Rectal smooth muscle tissue (tissue), 1 donor: ENCODE data around the gene GPR153.

Experiments
- H3K27ac ChIP-seq: one replicate; pipeline ENCODE4 v1.7.0; 2013; ENCODE audit warnings: low read depth, low read length, inconsistent platforms
- H3K27me3 ChIP-seq: one replicate; pipeline ENCODE4 v1.7.0; 2013; ENCODE audit warnings: low read length; ENCODE audit not compliant: control insufficient read depth, insufficient read depth
- H3K36me3 ChIP-seq: one replicate; pipeline ENCODE4 v1.7.0; 2013; ENCODE audit warnings: low read length; ENCODE audit not compliant: control insufficient read depth, insufficient read depth
- H3K4me1 ChIP-seq: one replicate; pipeline ENCODE4 v1.7.0; 2013; ENCODE audit warnings: low read length; ENCODE audit not compliant: control insufficient read depth, insufficient read depth
- H3K4me3 ChIP-seq: one replicate; pipeline ENCODE4 v1.7.0; 2013; ENCODE audit warnings: low read length
- H3K9ac ChIP-seq: one replicate; pipeline ENCODE4 v1.7.0; 2013; ENCODE audit warnings: low read length

The GPR153 gene

DNA sequence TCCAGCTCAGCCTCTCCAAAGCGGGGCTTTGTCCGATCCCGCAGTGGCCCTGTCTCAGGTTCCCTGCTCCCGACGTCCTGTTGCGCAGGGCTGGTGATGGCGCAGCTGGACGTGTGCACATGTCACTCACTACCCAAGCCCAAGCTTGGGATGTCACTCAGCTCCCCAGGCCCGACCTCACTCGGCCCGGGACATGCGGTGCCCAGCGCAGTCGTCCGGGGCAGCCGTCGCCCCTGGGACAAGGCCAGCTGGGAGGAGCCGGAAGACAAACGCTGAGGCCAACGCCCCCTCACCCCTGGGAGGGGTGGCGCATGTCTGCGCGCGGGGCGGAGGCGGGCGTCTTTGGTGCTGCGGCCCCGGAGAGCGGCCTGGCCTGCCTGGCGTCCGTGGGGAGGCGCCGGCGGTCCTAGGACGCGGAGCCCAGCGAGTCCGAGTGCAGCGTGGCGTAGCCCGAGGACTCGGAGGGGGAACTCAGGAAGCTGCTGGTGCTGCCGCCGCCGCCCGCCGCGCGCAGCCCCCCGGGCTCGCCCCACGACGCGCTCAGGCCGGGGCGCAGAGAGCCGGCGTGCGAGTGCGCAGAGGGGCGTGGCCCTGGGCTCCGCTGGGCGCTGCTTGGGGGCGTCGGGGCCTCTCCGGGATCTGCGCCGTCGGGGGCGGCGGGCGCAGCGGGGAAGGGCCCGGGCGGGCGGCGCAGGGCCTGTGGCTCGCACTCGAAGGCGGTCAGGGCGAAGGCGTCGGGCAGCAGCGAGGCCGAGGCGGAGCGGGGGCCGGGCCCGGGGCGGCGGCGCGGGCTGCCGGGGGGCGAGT is 11.8 kb downstream of the GPR153 start:
- Histone ChIP-seq H3K4me1 (no peaks in the 10 kb centered on the region), H3K27ac (no peak overlapping the region), H3K36me3 (no peaks in the 10 kb centered on the region), H3K27me3 (peaks cover 38% of the 10 kb centered on the region), H3K4me3 (no peak overlapping the region), H3K9ac (no peak overlapping the region)

DNA sequence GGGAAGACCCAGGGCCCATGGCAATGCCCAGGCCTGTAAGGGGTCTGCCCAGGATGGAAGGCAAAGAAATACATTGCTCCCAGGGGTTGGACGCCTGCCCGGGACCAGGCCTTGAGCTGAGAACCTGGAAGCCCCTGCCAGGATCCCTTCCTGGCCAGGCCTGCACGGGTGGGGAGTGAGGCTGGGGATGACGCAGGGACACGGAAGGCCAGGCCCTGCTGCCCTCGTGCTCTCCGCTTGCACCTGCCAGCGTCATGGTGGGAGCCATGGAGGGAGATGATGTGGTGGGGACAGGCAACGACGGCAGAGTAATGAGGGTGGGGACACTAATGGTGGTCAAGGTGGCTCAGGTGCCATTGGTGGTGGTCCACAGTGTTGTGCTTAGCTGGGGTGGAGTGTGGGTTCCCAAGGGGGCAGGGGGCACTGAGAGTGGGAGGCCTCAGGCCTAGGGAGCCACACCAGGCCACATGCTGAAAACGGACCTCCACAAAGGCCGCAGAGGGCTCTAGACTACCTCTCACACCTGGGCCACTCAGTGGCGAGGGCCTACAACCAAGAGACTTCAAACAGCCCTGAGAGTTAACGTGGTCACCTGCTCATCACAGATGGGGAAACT is 12.6 kb downstream of the GPR153 start:
- H3K36me3 ChIP-seq: no peaks in the 10 kb centered on the region
- no peaks in the 10 kb centered on the region for H3K4me1 ChIP-seq
- H3K27ac ChIP-seq: no peak overlapping the region
- no peak overlapping the region for H3K4me3 ChIP-seq
- peaks cover 45% of the 10 kb centered on the region for H3K27me3 ChIP-seq
- no peak overlapping the region for H3K9ac ChIP-seq

DNA sequence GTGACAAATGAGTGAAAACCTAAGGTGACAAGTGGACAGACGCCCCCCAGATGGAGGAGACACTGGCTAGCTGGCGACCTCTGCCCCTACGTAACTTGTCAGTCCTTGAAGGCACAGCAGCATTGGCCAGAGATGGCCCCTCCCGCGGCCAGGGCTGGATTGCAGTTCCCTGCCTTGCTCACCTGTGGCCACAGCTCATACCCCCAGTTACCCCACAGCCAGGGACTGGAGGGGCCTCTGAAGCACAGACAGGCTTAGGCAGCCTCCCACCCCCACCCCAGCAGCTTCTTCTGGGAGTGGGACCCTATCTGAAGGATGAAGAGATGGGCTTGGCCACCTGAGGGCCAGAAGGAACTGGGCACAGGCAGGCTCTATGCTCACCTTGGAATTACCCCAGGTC is 13.2 kb downstream of the GPR153 start:
- H3K4me3 ChIP-seq: no peak overlapping the region
- no peak overlapping the region for H3K9ac ChIP-seq
- no peak overlapping the region for H3K27ac ChIP-seq
- no peaks in the 10 kb centered on the region for H3K4me1 ChIP-seq
- H3K36me3 ChIP-seq: no peaks in the 10 kb centered on the region
- peaks cover 50% of the 10 kb centered on the region for H3K27me3 ChIP-seq

DNA sequence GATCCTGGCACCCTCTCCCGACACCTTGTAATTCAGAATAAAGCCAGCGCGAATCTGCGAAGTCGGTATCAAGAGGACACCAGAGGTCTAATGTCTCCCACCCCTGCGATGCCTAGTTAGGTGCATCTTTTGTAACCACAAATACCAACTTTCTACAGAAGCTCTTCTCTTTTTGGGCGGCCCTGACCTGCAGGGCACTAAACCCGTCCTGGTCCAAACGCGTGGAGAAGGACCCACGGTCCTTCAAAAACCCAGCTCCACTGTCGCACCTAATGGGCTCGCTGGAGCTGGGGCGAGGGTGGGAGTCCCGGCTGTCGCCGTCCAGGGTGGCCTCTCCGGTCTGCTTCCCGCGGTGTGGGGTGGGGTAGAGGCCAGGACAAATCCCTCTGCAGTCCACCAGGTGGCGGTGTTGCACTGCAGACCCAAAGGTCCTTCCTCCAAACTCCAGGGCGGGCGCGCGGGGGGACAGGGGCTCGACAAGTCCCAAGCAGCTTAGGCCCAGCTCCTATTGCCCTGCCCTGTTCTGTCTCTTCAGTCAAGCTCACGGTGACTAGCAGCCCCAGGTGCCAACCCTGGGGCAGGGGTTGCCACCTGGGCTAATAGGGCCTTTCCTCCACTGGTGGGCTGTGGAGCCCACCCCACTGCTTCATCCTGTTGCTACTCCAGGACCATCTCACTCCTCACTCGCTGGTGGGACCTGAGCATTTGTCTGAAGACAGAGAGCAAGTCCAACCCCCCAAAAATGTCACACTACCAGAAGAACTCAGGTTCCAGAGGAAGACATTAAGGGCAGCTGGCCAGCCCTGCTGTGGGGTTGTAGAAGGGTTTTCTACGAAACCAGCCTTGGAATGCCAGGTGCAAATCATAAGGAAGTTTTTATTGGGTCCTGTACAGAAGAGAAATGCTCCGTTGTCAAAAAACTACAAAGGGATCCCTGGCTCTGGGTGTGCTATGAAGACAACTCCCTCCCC is 14.1 kb downstream of the GPR153 start:
- H3K4me3 ChIP-seq: no peak overlapping the region
- no peaks in the 10 kb centered on the region for H3K36me3 ChIP-seq
- H3K27ac ChIP-seq: no peak overlapping the region
- no peak overlapping the region for H3K9ac ChIP-seq
- no peaks in the 10 kb centered on the region for H3K4me1 ChIP-seq
- H3K27me3 ChIP-seq: peaks cover 51% of the 10 kb centered on the region

DNA sequence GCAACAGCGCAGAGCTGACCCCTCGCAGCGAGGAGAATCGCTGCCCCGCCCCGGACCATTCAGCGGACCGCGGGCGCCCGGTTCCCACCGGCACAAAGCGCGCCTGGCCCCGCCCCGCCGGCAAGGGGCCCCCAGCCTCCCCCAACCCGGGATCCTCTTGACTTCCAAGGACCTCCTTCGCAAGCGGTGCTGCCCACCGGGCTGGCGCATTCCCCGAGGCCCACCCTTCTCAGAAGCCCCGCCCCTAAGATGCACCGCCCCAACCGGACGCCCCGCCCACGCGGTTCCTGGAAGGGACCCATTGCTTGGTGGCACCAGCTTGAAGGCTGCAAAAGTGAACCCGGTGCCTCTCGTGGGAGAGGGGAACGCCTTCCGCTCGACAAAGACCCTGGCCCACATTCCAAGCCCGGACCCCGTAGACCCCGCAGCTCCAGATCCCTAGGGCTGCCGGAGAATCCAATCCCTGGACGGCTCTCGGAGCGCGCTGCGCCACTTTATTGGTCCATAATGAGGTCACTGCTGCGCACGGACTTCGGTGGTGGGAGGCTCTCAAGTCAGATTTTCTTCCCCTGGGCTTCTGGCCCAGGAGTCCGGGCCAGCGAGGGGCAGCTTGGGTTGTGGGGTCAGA is 14.9 kb downstream of the GPR153 start:
- H3K4me1 ChIP-seq: no peaks in the 10 kb centered on the region
- no peaks in the 10 kb centered on the region for H3K36me3 ChIP-seq
- H3K4me3 ChIP-seq: no peak overlapping the region
- no peak overlapping the region for H3K27ac ChIP-seq
- no peak overlapping the region for H3K9ac ChIP-seq
- H3K27me3 ChIP-seq: peaks cover 59% of the 10 kb centered on the region

DNA sequence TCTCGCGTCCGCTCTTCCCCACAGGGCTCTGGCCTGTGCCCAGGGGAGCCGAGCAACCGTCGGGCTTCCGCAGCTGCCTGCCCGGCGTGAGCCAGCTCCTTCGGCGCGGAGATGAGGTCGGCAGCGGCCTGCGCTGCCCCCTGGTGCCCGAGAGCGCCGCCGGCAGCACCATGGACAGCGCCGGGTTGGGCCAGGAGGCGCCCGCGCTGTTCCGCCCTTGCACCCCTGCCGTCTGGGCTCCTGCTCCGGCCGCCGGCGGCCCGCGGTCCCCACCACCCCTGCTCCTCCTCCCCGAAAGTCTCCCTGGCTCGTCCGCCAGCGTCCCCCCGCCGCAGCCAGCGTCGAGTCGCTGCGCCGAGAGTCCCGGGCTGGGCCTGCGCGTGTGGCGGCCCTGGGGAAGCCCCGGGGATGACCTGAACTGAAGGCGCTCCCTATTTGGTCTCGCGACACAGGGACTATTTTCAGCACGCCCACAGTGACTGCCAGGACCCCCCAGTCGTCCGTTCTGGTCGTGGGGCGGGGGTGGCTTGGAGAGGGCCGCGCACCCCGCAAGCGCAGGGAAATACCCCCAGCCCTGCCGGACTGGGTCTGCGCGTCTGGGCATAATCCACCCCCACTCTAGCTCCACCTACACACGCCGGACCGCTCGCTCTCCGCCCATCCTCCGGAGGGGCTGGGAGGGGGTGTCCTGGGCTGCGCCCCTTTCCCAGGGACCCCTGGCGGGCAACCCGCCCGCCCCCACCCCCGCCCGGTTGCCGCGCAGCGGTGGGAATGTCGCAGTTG is 15.6 kb downstream of the GPR153 start:
- H3K36me3 ChIP-seq: no peaks in the 10 kb centered on the region
- H3K27me3 ChIP-seq: peaks cover 57% of the 10 kb centered on the region
- no peaks in the 10 kb centered on the region for H3K4me1 ChIP-seq
- no peak overlapping the region for H3K9ac ChIP-seq
- no peak overlapping the region for H3K4me3 ChIP-seq
- no peak overlapping the region for H3K27ac ChIP-seq

DNA sequence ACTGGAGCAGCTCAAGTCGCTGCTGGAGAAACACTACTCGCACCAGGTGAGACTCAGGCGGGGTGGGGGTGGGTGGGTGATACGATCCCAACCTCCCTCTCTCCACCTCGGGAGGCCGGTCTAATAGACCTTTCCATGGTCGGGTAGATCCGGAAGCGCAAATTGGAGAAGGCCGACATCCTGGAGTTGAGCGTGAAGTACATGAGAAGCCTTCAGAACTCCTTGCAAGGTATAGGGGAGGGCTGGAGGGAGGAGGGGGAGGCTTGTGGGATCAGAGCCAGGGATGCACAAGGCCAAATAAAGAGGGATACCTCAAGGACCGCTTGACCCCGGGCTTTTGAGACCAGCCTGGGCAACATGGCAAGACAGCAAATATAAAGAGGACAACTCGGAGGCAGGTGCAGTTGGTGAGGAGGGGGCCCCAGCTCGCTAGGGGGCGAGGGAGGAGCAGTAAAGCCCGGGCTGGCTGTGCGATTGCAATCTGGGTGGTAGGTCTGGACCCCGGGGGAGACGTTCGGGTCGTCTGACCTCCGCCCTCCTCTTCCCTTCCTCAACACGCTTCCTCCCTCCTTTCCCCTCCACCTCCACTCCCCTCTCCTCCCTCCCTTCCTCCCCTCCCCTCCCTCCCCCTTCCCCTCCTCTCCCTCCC is 16.4 kb downstream of the GPR153 start:
- no peaks in the 10 kb centered on the region for H3K4me1 ChIP-seq
- H3K9ac ChIP-seq: no peak overlapping the region
- H3K4me3 ChIP-seq: no peak overlapping the region
- H3K36me3 ChIP-seq: no peaks in the 10 kb centered on the region
- no peak overlapping the region for H3K27ac ChIP-seq
- H3K27me3 ChIP-seq: peaks cover 54% of the 10 kb centered on the region

DNA sequence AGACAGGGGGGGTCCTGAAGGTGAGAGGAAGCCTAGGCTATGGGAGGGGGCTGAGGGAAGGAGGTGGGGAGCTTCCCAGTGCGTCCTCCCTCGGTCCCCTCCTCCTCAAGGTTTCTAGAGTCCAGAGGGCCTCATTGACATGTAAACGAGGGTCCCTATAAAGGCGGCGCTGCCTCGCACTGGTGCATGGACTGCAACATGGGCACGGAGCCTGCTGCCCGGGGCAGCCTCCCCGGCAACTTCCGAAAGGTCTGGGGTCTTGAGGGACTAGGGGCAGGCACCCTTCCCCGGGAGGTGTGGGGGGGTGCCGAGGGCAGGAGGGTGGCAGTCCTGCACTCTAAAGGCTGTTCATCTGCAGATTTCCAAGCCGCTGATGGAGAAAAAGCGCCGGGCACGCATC is 16.9 kb downstream of the GPR153 start, which contains the start of gene HES3:
TSS of gene HES3 (plus strand) at position 187 of the 400 bp plus-strand sequence. CDS start at position 374, 187 bp downstream.
- Histone ChIP-seq H3K4me3 (no peak within 1 kb of the TSS), H3K27ac (no peak within 1 kb of the TSS), H3K36me3 (no peaks in the 10 kb centered on the region), H3K4me1 (no peaks in the 10 kb centered on the region), H3K27me3 (peaks cover 53% of the 10 kb centered on the region), H3K9ac (no peak within 1 kb of the TSS)

DNA sequence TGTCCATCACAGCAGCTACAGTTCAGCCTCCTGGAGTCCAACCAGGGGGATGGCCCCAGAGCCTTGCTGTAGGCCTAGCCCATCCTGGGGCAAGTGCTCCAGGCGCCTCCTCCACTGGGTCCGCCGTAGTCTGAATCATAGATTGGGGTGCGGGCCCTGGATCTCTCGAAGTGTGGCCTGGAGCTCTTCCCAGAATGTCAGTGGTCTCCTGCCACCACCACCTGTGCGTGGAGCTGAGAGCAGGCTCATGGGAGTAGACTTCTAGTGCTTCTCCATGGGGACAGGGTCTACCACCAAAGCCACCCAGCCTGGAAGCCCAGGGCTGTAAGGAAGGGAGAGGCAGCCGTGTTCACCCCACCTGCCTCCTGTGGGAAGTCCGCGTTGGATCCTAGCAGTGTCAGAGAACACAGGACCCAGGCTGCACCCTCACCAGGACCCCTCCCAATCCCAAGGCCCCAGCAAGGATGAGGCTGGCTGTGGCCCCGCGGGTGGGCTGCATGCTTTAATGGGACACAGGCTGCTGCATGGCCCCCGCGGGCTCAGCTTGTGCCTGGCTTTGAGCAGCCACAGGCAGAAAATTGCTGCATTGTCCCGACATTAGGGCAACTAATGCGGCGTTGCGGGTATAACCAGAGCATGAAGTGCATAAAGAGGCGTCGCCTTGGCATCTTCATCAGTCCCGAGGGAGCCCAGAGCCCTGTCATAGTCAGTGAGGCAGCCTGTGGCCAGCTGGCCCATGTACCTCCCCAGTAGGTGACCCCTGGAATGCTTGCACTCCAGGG is 17.7 kb downstream of the GPR153 start:
- H3K27me3 ChIP-seq: peaks cover 51% of the 10 kb centered on the region
- no peak overlapping the region for H3K27ac ChIP-seq
- H3K4me3 ChIP-seq: no peak overlapping the region
- H3K9ac ChIP-seq: no peak overlapping the region
- no peaks in the 10 kb centered on the region for H3K4me1 ChIP-seq
- H3K36me3 ChIP-seq: no peaks in the 10 kb centered on the region

DNA sequence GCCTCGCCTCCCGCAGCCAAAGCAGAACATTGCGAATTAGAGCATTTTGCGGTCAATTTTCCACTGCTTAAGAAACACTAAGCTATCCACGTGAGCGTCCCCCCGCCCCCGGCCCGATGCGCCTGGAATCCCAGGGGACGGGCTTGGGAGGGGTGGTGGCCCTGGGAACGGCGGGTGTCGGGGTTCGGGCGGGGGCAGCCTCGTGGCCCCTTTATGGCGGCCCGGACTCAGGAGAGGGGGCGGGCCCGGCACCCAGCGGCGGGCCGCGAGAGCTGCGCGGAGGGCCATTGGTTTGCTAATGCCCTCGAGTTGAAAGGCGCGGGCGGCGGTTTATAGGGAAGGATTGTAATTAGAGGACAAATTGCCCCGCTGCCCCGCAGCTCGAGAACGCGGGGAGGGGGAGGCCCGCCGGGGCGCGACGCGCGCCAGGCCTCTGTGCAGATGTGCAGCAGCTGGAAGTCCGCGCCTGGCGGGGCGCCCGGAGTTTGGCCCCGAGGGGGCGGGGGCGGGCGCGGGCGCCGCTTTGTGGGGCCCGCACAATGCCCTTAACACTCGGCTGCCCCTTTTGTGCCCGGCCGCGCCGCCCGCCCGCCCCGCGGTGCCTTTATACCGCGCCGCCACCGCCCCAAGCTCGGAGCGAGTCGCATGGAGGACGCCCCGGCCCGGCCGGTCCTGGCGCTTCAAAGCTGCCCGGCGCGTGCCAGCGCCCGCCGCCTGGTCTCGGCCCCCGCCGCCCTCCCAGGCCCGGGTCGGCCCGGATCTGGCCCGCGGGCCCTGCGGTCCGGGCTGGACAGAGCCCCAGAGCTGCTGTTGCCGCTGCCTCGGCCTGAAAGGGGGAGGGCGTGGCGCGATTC is 18.8 kb downstream of the GPR153 start:
- Histone ChIP-seq H3K4me3 (no peak overlapping the region), H3K27me3 (peaks cover 43% of the 10 kb centered on the region), H3K36me3 (no peaks in the 10 kb centered on the region), H3K9ac (no peak overlapping the region), H3K4me1 (no peaks in the 10 kb centered on the region), H3K27ac (no peak overlapping the region)
